G401 (cell line): ENCODE measurements around the gene CERKL. TPM values are rescaled to one million over a fixed set of nuclear protein-coding genes. Genes with fewer than 3 reads are reported as not detected.
A peak's percentile ranks its signal among the peaks of the same experiment; 100 is the strongest.
"Not testable (repeated sequence)": the region's sequence is repeated elsewhere in the genome, so short reads cannot be mapped to it uniquely, and the experiment has no call there.

Source experiments
- DNase-seq: peaks from one replicate; pipeline ENCODE4 v3.0.0-alpha.2; 2015; ENCODE audit warnings: low spot score
- in situ Hi-C: cut with HindIII; loops from 2 replicates; pipeline ENCODE4 v1.10.0; 2016; ENCODE audit warnings: low sequenced_read_pairs, mixed read lengths
- total RNA-seq: library from RNA; depleted of rRNA; stranded (reverse); fragments of >200 nt; shearing (Covaris generic); gene quantifications from 2 replicates; pipeline ENCODE4 v1.2.3, GENCODE V29; 2014; rRNA removed

The CERKL gene
- total RNA-seq, result not detected in 2 replicates

- peak; percentile 89 for DNase-seq
- in situ Hi-C loops, result no loop called here
Observed at GRCh38 chr2:181656450-181657291, at the start of gene CERKL. CERKL (minus strand) TSS chr2:181657105; CDS start chr2:181657006, 99 bp downstream.

GRCh38 chr2:181702519-181702918 is 45.6 kb upstream of the CERKL start:
- in situ Hi-C loops, DNase-seq: not testable (repeated sequence)

- no peak for DNase-seq
- in situ Hi-C loops, result no loop called here
Observed at GRCh38 chr2:181698223-181698622, 41.3 kb upstream of the CERKL start.

GRCh38 chr2:181697571-181697970 is 40.7 kb upstream of the CERKL start:
- DNase-seq, result no peak
- in situ Hi-C loops, result no loop called here

GRCh38 chr2:181697126-181697525 is 40.2 kb upstream of the CERKL start:
- in situ Hi-C loops, result no loop called here
- no peak for DNase-seq

GRCh38 chr2:181694271-181694670 is 37.4 kb upstream of the CERKL start:
- in situ Hi-C loops, result no loop called here
- no peak for DNase-seq

GRCh38 chr2:181690860-181691259 is 34.0 kb upstream of the CERKL start:
- in situ Hi-C loops, result no loop called here
- DNase-seq, result no peak

- DNase-seq, result peak; percentile 68
- in situ Hi-C loops, result no loop called here
Observed at GRCh38 chr2:181686576-181687185, 29.8 kb upstream of the CERKL start.

- DNase-seq, result peak; percentile 84
- in situ Hi-C loops, result no loop called here
Observed at GRCh38 chr2:181685150-181685688, 28.3 kb upstream of the CERKL start.

GRCh38 chr2:181684454-181685149 is 27.7 kb upstream of the CERKL start:
- in situ Hi-C loops, result no loop called here
- DNase-seq, result peak; percentile 63

GRCh38 chr2:181683518-181684453 is 26.9 kb upstream of the CERKL start:
- in situ Hi-C loops, result no loop called here
- peak; percentile 76 for DNase-seq

GRCh38 chr2:181682795-181683517 is 26.1 kb upstream of the CERKL start:
- no peak for DNase-seq
- in situ Hi-C loops, result no loop called here

GRCh38 chr2:181682026-181682789 is 25.3 kb upstream of the CERKL start:
- in situ Hi-C loops, result no loop called here
- no peak for DNase-seq

- peak; percentile 62 for DNase-seq
- in situ Hi-C loops, result no loop called here
Observed at GRCh38 chr2:181680937-181681811, 24.3 kb upstream of the CERKL start.

- DNase-seq, result peak; percentile 99
- in situ Hi-C loops, result no loop called here
Observed at GRCh38 chr2:181680055-181680936, 23.4 kb upstream of the CERKL start, which contains the start of gene NEUROD1. NEUROD1 (minus strand) TSS chr2:181680517; CDS start chr2:181678860, 1,657 bp downstream.
